ENCODE results near the gene ARHGAP42. TPM values are rescaled to one million over a fixed set of nuclear protein-coding genes. Genes with fewer than 3 reads are reported as not detected.

The ARHGAP42 gene
- total and polyA plus RNA-seq, 10 of the 15 experiments (the other 5 are each of a cell fraction or from before 2014, with no cell fraction given): 1.8 to 6.3 (median 3.2) TPM

DNA sequence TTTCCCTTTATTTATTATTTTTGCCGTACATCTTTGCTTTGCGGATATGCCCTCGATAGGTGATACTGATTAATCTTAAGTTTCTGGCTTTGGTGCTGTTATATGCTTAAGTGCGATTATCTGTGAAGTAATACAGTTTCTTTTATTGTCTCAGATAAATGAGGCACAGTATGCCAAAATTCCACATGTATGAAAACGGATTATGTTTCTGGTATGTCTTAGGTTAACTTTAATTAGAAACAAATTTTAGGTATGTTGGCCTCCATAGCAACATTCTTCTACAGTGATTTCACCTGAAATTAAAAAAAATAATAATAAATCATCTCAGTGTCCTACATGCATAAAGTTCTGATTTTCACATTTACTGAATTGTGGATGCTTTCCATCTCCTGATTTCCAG is 119.2 kb downstream of the ARHGAP42 start:
- Histone ChIP-seq H3K4me1 (ENCODE audit: control insufficient read depth, insufficient read depth, low read length) (no peaks in the 10 kb centered on the region), H3K79me2 (ENCODE audit: control insufficient read depth, insufficient read depth, low read length) (no peaks in the 10 kb centered on the region), H3K9ac (ENCODE audit: control insufficient read depth, insufficient read depth, low read length) (no peak overlapping the region), H3K27me3 (replicated peaks in 1 of 2; ENCODE audit: control insufficient read depth in 2 of 2, insufficient read depth in 2 of 2, low read length in 1 of 2) (no peaks in the 10 kb centered on the region), H3K4me2 (ENCODE audit: control insufficient read depth, insufficient read depth) (no peak overlapping the region), H2AFZ (ENCODE audit: control insufficient read depth, low read depth, low read length) (no peak overlapping the region), H3K27ac (ENCODE audit: control insufficient read depth, insufficient read depth) (no peak overlapping the region), H3K36me3 (ENCODE audit: control insufficient read depth in 2 of 2, insufficient read depth in 2 of 2, low read length in 1 of 2) (no peaks in the 10 kb centered on the region), H3K9me3 (replicated peaks; ENCODE audit: control insufficient read depth, insufficient read depth, low read length) (no peaks in the 10 kb centered on the region), H4K20me1 (ENCODE audit: control insufficient read depth, insufficient read depth) (no peaks in the 10 kb centered on the region), H3K4me3 (no peak overlapping the region)
- WGBS (ENCODE audit: insufficient coverage, insufficient replicate concordance, low lambda C conversion rate, missing lambda C conversion rate): 95% methylated on average over 5 of the region's 5 CpGs
- FAIRE-seq (no peak), ATAC-seq (no peak), DNase-seq (ENCODE audit: low read depth, low spot score) (no peak)
- RAD21 ChIA-PET (ENCODE audit: unreplicated experiment): no interaction called here
- CTCF ChIA-PET: interaction anchor here (0.6 kb wide), 2 partner anchors 33 to 80 kb away, joined by 3 to 4 read pairs; no protein-coding TSS in a partner anchor
- SMC1A ChIA-PET (ENCODE audit: uncharacterized antibody, unreplicated experiment): no interaction called here
- POLR2A ChIA-PET: no interaction called here
- intact Hi-C loops (cut with micrococcal nuclease; ENCODE audit: unreplicated experiment): no loop called here
- TF ChIP-seq MYB (IDR thresholded peaks at IDR 0.05; ENCODE audit: borderline replicate concordance, low read depth, low read length) (no peak), TCF3 (IDR thresholded peaks at IDR 0.05; ENCODE audit: borderline replicate concordance, insufficient read depth, low read depth, low read length) (no peak), ZNF24 (IDR thresholded peaks at IDR 0.05) (no peak), CREM (IDR thresholded peaks at IDR 0.05; ENCODE audit: low read depth) (no peak), TCF12 (IDR thresholded peaks at IDR 0.05; ENCODE audit: low read depth, low read length) (no peak), SREBF1 (IDR thresholded peaks at IDR 0.05; ENCODE audit: low read length) (no peak), KDM1A (IDR thresholded peaks at IDR 0.05; ENCODE audit: borderline replicate concordance) (no peak), RBBP5 (conservative IDR thresholded peaks at IDR 0.05) (no peak), BMI1 (IDR thresholded peaks at IDR 0.05; ENCODE audit: borderline replicate concordance) (no peak), MEF2B (IDR thresholded peaks at IDR 0.05; ENCODE audit: partially characterized antibody, poor library complexity, severe bottlenecking) (no peak)
- TF ChIP-seq, protein P1, sequence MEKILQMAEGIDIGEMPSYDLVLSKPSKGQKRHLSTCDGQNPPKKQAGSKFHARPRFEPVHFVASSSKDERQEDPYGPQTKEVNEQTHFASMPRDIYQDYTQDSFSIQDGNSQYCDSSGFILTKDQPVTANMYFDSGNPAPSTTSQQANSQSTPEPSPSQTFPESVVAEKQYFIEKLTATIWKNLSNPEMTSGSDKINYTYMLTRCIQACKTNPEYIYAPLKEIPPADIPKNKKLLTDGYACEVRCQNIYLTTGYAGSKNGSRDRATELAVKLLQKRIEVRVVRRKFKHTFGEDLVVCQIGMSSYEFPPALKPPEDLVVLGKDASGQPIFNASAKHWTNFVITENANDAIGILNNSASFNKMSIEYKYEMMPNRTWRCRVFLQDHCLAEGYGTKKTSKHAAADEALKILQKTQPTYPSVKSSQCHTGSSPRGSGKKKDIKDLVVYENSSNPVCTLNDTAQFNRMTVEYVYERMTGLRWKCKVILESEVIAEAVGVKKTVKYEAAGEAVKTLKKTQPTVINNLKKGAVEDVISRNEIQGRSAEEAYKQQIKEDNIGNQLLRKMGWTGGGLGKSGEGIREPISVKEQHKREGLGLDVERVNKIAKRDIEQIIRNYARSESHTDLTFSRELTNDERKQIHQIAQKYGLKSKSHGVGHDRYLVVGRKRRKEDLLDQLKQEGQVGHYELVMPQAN (conservative IDR thresholded peaks at IDR 0.05): no peak
- TF ChIP-seq, protein P2, sequence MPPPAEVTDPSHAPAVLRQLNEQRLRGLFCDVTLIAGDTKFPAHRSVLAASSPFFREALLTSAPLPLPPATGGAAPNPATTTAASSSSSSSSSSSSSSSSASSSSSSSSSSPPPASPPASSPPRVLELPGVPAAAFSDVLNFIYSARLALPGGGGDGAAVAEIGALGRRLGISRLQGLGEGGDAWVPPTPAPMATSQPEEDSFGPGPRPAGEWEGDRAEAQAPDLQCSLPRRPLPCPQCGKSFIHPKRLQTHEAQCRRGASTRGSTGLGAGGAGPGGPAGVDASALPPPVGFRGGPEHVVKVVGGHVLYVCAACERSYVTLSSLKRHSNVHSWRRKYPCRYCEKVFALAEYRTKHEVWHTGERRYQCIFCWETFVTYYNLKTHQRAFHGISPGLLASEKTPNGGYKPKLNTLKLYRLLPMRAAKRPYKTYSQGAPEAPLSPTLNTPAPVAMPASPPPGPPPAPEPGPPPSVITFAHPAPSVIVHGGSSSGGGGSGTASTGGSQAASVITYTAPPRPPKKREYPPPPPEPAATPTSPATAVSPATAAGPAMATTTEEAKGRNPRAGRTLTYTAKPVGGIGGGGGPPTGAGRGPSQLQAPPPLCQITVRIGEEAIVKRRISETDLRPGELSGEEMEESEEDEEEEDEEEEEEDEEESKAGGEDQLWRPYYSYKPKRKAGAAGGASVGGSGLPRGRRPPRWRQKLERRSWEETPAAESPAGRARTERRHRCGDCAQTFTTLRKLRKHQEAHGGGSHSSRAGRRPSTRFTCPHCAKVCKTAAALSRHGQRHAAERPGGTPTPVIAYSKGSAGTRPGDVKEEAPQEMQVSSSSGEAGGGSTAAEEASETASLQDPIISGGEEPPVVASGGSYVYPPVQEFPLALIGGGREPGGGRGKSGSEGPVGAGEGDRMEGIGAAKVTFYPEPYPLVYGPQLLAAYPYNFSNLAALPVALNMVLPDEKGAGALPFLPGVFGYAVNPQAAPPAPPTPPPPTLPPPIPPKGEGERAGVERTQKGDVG (CRISPR knock-in tag; IDR thresholded peaks at IDR 0.05): no peak
- TF ChIP-seq, protein P3, sequence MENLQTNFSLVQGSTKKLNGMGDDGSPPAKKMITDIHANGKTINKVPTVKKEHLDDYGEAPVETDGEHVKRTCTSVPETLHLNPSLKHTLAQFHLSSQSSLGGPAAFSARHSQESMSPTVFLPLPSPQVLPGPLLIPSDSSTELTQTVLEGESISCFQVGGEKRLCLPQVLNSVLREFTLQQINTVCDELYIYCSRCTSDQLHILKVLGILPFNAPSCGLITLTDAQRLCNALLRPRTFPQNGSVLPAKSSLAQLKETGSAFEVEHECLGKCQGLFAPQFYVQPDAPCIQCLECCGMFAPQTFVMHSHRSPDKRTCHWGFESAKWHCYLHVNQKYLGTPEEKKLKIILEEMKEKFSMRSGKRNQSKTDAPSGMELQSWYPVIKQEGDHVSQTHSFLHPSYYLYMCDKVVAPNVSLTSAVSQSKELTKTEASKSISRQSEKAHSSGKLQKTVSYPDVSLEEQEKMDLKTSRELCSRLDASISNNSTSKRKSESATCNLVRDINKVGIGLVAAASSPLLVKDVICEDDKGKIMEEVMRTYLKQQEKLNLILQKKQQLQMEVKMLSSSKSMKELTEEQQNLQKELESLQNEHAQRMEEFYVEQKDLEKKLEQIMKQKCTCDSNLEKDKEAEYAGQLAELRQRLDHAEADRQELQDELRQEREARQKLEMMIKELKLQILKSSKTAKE (IDR thresholded peaks at IDR 0.05; ENCODE audit: low read depth, poor library complexity, severe bottlenecking): no peak
- TF ChIP-seq, protein P4, sequence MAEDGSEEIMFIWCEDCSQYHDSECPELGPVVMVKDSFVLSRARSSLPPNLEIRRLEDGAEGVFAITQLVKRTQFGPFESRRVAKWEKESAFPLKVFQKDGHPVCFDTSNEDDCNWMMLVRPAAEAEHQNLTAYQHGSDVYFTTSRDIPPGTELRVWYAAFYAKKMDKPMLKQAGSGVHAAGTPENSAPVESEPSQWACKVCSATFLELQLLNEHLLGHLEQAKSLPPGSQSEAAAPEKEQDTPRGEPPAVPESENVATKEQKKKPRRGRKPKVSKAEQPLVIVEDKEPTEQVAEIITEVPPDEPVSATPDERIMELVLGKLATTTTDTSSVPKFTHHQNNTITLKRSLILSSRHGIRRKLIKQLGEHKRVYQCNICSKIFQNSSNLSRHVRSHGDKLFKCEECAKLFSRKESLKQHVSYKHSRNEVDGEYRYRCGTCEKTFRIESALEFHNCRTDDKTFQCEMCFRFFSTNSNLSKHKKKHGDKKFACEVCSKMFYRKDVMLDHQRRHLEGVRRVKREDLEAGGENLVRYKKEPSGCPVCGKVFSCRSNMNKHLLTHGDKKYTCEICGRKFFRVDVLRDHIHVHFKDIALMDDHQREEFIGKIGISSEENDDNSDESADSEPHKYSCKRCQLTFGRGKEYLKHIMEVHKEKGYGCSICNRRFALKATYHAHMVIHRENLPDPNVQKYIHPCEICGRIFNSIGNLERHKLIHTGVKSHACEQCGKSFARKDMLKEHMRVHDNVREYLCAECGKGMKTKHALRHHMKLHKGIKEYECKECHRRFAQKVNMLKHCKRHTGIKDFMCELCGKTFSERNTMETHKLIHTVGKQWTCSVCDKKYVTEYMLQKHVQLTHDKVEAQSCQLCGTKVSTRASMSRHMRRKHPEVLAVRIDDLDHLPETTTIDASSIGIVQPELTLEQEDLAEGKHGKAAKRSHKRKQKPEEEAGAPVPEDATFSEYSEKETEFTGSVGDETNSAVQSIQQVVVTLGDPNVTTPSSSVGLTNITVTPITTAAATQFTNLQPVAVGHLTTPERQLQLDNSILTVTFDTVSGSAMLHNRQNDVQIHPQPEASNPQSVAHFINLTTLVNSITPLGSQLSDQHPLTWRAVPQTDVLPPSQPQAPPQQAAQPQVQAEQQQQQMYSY (CRISPR knock-in tag; IDR thresholded peaks at IDR 0.05): no peak
- BruUV-seq (replicated peaks): no TSS peak
- in situ Hi-C loops (cut with MboI): no loop called here

Data from GM12878 (cell line).